HL-60/S4 treated with retinoic acid at 250 ng/mL for 4 days and 3 days (cell line): ENCODE results near the gene NAV2.

ENCODE experiments used
- in situ Hi-C: fragments of 300-500 bp; cut with MboI; formaldehyde crosslinking; loops from 2 replicates; pipeline ENCODE4 v1.7.0; 2022; ENCODE audit warnings: low sequenced_read_pairs

The NAV2 gene

DNA sequence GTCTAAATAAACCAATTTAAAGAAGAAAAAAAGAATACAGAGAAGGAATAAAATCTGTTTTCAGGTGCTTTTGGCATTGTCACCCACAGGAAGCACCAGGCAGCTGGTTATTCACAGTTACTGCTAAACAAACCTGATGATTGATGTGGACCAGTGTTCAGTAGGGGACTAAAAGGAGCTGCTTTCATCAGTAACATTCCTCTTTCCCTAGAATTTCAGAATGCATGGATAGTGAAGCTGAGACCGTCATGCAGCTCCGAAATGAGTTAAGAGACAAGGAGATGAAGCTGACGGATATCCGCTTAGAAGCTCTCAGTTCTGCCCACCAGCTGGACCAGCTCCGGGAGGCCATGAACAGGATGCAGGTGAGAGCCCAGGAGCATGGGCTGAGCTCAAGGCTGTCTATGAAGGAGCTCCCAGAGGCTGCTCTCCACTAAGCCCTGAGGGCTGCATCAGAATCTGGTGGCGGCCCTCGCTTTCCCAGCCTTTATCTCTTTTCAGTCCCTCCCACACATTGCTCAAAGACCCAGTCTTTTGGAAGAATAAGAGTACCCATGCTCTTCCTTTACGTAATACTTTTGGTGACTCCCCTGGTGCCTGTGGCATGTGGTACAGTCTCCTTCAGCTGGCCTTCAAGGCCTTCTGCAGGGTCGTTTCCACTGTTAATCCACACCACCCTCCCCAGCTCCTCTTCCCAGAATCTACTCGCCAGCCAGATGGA is 378.2 kb downstream of the NAV2 start:
- in situ Hi-C loops = no loop called here

DNA sequence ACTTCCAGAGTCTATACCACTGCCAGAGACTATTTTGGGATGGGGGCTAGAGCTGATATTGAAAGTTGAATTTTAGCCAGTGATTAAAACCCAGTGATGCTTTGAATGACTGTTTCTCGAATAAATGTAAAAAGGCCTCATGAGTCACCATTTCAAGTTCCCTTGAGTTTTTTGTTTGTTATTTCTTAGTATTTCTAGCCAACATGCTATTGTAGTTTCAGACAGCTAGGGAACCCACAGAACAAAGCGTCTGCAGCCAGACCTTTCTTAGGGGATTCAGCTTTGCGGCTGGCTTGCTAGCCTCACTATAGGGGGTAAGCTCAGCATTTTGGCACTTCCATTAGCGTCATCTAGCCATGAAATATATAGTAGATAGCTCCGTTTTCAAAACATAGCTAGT is 381.1 kb downstream of the NAV2 start:
- in situ Hi-C loops = no loop called here

GRCh38 chr11:20095189-20095588 is 382.6 kb downstream of the NAV2 start:
- in situ Hi-C loops = no loop called here

DNA sequence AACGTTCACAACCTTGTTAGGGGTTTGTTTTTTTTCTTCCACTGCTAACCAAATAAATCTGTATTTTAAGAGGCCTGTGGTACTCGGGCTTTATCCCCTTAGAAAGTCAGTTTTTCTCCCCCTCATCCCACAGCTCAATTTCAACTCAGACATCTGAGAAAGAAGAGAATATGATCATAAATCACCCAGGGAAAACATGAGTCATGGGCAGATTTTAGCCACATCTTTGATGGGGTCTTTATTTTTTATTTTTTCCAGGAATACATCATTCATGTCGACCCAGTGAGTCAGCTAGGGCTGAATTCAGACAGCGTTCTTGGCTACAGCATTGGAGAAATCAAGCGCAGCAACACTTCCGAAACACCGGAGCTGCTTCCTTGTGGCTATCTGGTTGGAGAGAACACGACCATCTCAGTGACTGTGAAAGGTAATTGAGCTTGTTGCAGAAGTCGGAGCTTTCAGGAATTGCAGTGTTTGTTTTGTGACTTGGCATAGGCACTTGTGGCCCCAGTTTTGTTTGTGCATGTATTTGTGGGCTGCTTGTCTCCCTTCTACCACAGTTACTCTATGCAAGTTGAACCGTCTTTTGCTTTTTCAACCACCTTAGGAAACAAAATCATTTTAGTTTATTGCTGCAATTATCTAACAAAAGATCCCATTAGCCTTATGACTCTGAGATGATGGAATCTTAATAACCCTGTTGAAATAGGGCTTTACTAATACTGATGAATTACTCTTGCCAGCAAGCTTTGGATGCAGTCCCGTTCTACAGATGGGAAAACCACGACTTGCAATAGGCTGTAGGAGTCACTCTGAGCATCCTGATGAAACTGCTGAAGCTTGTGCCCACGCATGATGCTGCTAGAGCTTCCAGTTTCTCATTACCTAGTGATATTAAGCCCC is 384.9 kb downstream of the NAV2 start:
- in situ Hi-C loops = no loop called here

DNA sequence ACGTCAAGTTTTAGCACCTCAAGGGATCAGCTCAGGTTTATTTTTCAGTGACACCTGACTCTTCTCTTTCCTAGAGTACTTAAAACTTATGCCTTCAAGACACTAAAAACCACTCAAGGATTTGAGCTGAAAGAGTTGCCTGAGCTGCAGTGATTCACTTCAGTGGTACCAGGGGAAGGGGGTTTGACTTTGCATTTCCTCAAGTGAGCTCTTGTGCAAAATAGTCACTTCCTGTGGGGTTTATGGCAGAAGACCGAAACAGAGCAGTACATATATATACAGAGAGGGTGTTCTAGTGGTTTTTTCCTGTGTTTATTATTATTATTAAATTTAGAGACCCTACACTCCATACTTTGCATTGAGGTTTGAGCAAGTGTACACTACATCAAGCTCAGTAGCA is 386.9 kb downstream of the NAV2 start:
- in situ Hi-C loops = no loop called here

GRCh38 chr11:20102397-20102796 is 389.8 kb downstream of the NAV2 start:
- in situ Hi-C loops = no loop called here

DNA sequence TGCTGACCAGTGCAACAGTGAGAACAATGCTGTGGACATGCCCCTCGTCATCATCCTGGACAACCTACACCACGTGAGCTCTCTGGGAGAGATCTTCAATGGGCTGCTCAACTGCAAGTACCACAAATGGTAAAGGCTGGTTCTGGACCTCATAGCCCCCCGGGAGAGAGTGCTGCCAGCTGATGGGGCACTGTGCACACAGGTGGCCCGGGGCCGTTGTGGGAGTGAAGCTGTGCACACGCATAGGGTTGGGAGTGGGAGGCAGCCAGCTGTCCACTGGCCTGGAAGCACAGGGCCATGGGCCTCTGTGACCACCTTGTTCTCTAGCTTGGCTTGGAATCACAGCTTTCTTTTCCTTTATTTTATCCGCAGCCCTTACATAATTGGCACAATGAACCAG is 390.6 kb downstream of the NAV2 start:
- in situ Hi-C loops = no loop called here

- in situ Hi-C loops = no loop called here
Measured at GRCh38 chr11:20105427-20105826, 392.8 kb downstream of the NAV2 start.

- in situ Hi-C loops = no loop called here
Measured at GRCh38 chr11:20109731-20110445, 397.3 kb downstream of the NAV2 start.

DNA sequence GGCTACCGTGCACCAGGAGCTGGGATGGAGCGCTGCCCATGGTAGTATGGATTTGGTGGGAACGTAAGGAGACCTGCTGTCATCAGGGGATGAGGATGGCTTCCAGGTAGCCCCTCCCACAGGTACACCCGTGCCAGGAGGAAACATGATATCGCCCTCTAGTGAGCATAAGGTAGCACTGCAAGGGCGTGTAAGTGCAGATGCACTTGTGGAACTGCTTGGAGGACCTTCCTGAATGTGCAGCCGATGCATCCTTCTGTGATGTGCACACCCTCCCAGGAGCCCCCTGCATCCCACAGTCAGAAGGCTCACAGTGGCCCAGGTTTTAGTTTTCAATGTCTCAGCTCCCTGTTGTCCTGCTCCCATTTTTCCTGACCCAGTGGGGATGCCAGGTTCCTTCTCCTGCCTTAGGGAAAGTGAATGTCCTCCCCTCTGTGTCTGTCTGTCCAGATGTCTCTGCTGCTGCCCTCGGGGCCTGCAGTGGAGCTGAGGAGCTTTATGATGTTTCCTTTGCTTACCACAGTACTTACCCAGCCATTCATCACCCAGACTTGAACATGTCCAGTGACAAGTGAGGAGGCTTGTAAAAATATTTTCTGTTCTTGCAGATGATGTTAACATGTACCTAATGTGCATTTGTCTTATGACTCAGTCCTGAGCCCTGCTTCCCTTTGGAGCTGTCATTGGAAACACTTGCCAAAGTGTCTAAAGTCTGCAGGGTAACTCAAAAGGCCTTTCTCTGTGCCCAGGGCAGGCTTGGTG is 398.5 kb downstream of the NAV2 start:
- in situ Hi-C loops = no loop called here

DNA sequence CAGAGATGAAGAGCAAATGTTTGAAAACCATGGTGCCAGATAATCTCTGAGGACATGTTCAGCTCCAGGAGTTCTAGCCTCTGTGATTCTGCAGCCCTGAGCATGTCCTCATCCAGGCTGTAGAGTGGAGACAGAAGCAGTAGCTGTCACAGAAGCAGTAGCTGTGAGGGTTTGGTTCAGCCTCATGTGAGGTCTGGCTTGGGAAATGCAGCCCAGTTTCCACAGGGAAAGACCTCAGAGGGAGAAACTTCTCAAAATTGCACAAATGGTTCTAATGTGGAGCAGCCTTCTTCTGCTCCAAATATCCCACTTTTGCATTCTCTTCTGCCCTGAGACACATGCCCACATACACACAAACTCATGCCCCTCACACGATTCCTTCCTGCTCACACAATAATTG is 399.2 kb downstream of the NAV2 start:
- in situ Hi-C loops = no loop called here

GRCh38 chr11:20112291-20113148 is 399.9 kb downstream of the NAV2 start:
- in situ Hi-C loops = no loop called here

DNA sequence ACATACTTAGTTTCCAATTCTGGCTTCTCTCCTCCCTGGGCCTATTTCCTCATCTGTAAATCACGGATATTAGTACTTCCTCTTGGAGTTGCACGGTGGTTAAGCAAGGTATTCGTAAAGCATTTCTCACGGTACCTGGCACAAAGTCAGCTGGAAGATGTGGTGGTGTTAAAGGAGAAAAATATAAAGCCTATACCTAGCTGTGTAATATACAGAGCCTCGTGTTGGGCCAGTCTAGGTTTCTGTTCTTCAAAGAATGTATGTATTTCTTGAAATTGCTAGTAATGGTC is 400.5 kb downstream of the NAV2 start:
- in situ Hi-C loops = no loop called here

DNA sequence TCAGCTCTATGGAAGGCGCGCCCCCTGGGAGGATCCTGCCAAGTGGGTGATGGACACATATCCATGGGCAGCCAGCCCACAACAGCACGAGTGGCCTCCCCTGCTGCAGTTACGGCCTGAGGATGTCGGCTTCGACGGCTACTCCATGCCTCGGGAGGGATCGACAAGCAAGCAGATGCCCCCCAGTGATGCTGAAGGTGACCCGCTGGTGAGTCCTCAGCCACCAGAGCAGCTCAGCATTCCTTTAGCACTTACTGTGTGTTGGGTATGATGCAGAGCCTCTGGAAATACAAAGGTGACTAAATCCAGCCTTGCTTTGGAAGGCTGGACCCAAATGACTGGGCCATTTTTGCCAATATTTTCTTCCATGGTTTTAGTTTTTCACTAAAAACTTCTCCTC is 402.0 kb downstream of the NAV2 start:
- in situ Hi-C loops = no loop called here

- in situ Hi-C loops = no loop called here
Measured at GRCh38 chr11:20116825-20117224, 404.2 kb downstream of the NAV2 start.

DNA sequence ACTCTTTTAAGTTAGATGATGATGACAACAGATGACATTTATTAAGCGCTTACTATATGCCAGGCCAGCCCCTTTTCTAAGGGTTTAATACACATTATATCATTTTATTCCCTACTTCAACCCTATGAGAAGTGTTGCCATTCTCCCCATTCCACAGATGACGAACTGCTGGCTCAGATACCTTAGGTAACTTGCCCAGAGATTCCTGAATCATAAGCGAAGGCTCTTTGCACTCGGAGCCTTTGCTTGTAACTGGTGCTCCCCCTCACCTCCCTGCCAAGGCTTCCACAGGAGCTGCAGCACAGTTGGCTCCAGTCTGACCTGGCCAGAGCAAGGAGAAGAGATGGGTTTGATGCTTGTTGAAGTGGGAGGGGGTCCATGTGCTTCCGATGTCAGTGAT is 404.7 kb downstream of the NAV2 start:
- in situ Hi-C loops = no loop called here

- in situ Hi-C loops = no loop called here
Measured at GRCh38 chr11:20118209-20118608, 405.6 kb downstream of the NAV2 start.

DNA sequence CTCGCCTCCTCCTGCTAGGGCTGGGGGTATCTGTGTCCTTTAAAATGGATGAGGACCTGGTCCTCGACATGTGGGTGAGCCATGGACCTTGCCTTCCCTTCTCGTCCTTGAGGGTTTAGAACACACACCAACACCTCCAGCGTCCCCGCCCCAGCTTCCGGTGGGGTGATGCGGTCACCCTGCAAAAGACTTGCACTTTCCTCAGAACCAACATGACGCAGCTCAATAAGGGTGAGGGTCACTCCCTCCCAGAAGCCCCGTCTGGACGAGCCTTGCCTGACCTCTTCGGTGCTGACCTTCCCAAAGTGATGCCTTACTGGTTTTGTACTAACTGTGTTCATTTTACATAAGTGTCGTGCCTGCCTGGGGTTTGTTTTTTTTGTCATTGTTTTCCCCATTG is 406.7 kb downstream of the NAV2 start:
- in situ Hi-C loops = no loop called here

DNA sequence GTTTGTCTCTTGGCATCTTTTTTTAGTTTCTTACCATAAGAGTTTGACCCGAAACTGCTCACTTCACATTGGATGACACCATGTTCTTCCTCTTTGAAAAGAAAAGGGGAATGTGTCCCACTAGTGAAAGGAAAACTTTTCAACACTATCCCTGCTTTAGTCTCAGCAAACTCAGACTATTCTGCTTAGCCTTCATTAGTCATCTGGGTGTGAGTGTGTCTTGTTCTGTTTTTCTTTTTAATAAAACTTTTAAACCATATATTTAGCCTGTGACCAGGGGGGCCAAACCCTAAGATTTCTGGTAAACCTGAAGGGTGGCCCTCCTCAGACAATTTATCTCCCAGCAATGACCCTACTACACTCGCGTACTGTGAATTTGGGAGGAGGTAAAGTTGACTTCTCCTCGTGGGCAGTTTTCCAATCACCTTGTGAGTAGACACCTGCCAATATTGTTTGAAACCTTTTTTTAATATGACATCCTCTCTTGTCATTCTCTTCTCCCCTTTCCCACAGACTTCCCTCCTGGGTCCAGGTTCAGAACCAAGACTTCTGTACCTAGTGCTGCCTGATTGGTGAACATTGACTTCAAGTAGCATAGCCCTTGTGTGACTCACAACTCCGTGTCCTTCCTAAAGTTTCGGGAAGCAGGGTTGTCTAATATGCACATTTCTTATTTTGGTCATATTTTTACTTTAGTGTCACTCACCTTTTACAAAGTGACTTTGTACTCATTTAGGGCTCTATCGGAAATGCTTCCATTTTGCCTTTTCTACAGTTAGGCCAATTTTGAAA is 407.7 kb downstream of the NAV2 start:
- in situ Hi-C loops = no loop called here
